K562 (cell line): ENCODE measurements around the gene CGB8. TPM values are rescaled to one million over a fixed set of nuclear protein-coding genes. Genes with fewer than 3 reads are reported as not detected.
A peak's percentile ranks its signal among the peaks of the same experiment; 100 is the strongest.

Experiments used
- ERF ChIP-seq: fragments of 450-650 bp; formaldehyde crosslinking; IDR thresholded peaks from 2 replicates; pipeline ENCODE4 v1.4.0; 2020; ENCODE audit warnings: mild to moderate bottlenecking, mixed read lengths
- GABPA ChIP-seq: fragments of 200-800 bp; sonication (Bioruptor generic); conservative IDR thresholded peaks from 2 replicates; pipeline ENCODE4 v1.6.1; 2016; ENCODE audit warnings: low read depth, missing genetic modification characterization, missing compliant biosample characterization
- NR4A1 ChIP-seq, 2 experiments: fragments of 250-450 bp in 1 of 2; fragments of 450-650 bp in 1 of 2; sonication (Bioruptor Pico) in 1 of 2; IDR thresholded peaks; 2 replicates each; pipeline versions ENCODE4 v1.4.0 to v1.6.1; 2016 to 2020; ENCODE audit warnings: mild to moderate bottlenecking in 2 of 2, missing compliant biosample characterization in 1 of 2, missing genetic modification characterization in 1 of 2, moderate library complexity in 1 of 2
- polyA plus RNA-seq, 8 experiments: library from polyadenylated mRNA; depleted of rRNA in 4 of 8; stranded (reverse) in 5 of 8; unstranded in 3 of 8; fragments of >200 nt; fragmentation: Nextera tagmentation in 2 of 8; fragmentation: Illumina TruSeq in 1 of 8; extraction: Ambion mirVana in 2 of 8; extraction: Trizol in 1 of 8; gene quantifications; 2 replicates each; pipeline versions ENCODE4 v1.2.1 to v1.2.3, GENCODE V29; 2011 to 2014; ENCODE audit warnings: inconsistent platforms in 1 of 8, missing spikeins in 1 of 8
- total RNA-seq, 7 experiments: library from RNA; depleted of rRNA in 6 of 7; stranded (reverse); fragments of >200 nt in 6 of 7; fragmentation: Illumina TruSeq in 2 of 7; extraction: Trizol in 2 of 7; gene quantifications; 2 replicates each; pipeline versions ENCODE4 v1.2.1 to v1.2.3, GENCODE V29; 2011 to 2021; ENCODE audit warnings: low replicate concordance in 1 of 7
- TF ChIP-seq, protein P1 (sequence below): fragments of 450-650 bp; conservative IDR thresholded peaks from 2 replicates; pipeline ENCODE4 v1.6.1; 2016; ENCODE audit warnings: missing genetic modification characterization, low read depth, mild to moderate bottlenecking, missing compliant biosample characterization, moderate library complexity
- TF ChIP-seq, protein P2 (sequence below), 2 experiments: IDR thresholded peaks; 2 replicates each; pipeline ENCODE4 v1.6.1; 2011; ENCODE audit warnings: borderline replicate concordance in 1 of 2, control low read depth in 1 of 2, low read depth in 1 of 2, low read length in 1 of 2, mild to moderate bottlenecking in 1 of 2, mixed read lengths in 1 of 2, moderate library complexity in 1 of 2; ENCODE audit not compliant: insufficient read depth in 1 of 2, insufficient read length in 1 of 2, poor library complexity in 1 of 2, severe bottlenecking in 1 of 2; ENCODE audit errors: extremely low read depth in 1 of 2

Gene CGB8
- total and polyA plus RNA-seq, 9 of the 15 experiments (the other 6 are each of a cell fraction or from before 2014, with no cell fraction given): not detected

DNA sequence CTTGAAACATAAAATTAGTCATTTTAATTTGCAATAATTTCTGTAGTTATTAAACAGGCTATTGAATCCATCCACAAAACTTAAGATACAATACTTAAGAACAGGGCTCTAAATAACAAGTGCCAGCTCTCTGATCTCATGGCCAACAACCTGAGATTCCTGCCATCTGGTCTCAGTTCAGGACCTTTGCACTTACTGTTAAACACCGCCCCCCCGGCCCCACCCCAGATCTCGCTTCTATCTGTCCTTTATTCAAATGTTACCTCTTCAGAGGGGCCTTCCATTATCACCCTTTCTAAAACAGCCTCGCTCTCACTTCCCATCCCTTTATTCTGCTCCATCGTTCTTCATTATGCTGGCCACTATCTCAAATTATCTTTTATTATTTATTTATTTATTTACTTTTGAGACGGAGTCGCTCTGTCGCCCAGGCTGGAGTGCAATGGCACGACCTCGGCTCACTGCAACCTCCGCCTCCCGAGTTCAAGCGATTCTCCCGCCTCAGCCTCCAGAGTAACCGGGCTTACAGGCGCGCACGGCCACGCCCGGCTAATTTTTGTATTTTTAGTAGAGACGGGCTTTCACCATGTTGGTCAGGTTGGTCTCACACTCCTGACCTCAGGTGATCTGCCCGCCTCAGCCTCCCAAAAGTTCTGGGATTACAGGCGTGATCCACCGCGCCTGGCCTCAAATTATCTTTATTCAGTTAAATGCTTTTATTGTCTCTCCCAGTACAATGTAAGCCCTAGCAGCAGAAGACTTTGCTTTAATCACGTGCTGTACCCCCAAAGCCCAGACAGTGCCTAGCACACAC, 35.5 kb upstream of the CGB8 start (continued):
- TF ChIP-seq NR4A1 (CRISPR knock-in tag; IDR thresholded peaks at IDR 0.05): no peak
- TF ChIP-seq NR4A1 (tag; IDR thresholded peaks at IDR 0.05): peak; percentile 42; the same call in 1 of the 2 replicates
- TF ChIP-seq, protein P1, sequence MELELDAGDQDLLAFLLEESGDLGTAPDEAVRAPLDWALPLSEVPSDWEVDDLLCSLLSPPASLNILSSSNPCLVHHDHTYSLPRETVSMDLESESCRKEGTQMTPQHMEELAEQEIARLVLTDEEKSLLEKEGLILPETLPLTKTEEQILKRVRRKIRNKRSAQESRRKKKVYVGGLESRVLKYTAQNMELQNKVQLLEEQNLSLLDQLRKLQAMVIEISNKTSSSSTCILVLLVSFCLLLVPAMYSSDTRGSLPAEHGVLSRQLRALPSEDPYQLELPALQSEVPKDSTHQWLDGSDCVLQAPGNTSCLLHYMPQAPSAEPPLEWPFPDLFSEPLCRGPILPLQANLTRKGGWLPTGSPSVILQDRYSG (tag): peak; percentile 38; the same call in 1 of the 2 replicates
- no peak for TF ChIP-seq GABPA
- 0 out of 2 replicates have a peak, but pooled peaks have one; percentile 45 for TF ChIP-seq ERF (CRISPR knock-in tag)
- TF ChIP-seq, protein P2, sequence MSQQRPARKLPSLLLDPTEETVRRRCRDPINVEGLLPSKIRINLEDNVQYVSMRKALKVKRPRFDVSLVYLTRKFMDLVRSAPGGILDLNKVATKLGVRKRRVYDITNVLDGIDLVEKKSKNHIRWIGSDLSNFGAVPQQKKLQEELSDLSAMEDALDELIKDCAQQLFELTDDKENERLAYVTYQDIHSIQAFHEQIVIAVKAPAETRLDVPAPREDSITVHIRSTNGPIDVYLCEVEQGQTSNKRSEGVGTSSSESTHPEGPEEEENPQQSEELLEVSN (IDR thresholded peaks at IDR 0.05; ENCODE audit: borderline replicate concordance in 1 of 2, extremely low read depth in 1 of 2, insufficient read depth in 1 of 2, insufficient read length in 1 of 2, low read depth in 1 of 2, low read length in 1 of 2, poor library complexity in 1 of 2, severe bottlenecking in 1 of 2): peak in 1 of 2 experiments; percentile 68
